PC-9 (cell line): ENCODE data around the gene FAM234A.
"Not testable (repeated sequence)": the region's sequence is repeated elsewhere in the genome, so short reads cannot be mapped to it uniquely, and the experiment has no call there.

Experiments used
- CTCF ChIP-seq: fragments of 200-600 bp; sonication (generic); conservative IDR thresholded peaks from 2 replicates; pipeline ENCODE4 v1.6.1; 2017; ENCODE audit warnings: mixed run types, antibody characterized with exemption, mild to moderate bottlenecking, moderate library complexity
- EZH2 ChIP-seq: fragments of 200-600 bp; sonication (generic); IDR thresholded peaks from 2 replicates; pipeline ENCODE4 v1.8.0; 2017; ENCODE audit warnings: antibody characterized with exemption, low read depth

GRCh38 chr16:209359-209758, 25.3 kb upstream of the FAM234A start:
- not testable (repeated sequence) for TF ChIP-seq CTCF, EZH2
